ENCODE measurements around the gene RNF130. TPM values are rescaled to one million over a fixed set of nuclear protein-coding genes. Genes with fewer than 3 reads are reported as not detected.
"Not testable (repeated sequence)": the region's sequence is repeated elsewhere in the genome, so short reads cannot be mapped to it uniquely, and the experiment has no call there.

RNF130 gene
- total RNA-seq, 1 donor from 2014 or later: 54.8 TPM

GRCh38 chr5:179974246-179974945 is 97.2 kb downstream of the RNF130 start:
- no peak for DNase-seq (ENCODE audit: low spot score)

DNA sequence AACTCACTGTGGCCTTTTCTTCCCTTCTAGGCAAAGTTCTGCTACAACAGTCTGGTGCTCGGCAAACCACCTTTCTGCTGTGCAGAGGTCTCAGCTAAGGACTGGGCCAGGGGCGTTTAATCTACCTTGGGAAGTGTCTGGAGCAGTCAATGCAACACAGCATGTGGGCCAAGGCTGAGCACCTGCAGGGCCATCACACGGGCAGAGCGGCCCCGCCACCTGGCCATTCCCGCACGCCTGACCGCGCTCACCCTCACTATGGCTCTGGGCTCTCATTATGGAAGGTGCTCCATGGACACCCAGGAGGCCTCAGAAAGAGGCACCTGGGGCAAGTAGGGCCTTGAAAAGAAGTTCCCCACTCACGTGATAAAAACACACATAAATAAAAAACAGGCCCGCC is 98.2 kb downstream of the RNF130 start:
- DNase-seq (ENCODE audit: low spot score): no peak

GRCh38 chr5:179969110-179969509 is 102.4 kb downstream of the RNF130 start:
- DNase-seq (ENCODE audit: low spot score): no peak

DNA sequence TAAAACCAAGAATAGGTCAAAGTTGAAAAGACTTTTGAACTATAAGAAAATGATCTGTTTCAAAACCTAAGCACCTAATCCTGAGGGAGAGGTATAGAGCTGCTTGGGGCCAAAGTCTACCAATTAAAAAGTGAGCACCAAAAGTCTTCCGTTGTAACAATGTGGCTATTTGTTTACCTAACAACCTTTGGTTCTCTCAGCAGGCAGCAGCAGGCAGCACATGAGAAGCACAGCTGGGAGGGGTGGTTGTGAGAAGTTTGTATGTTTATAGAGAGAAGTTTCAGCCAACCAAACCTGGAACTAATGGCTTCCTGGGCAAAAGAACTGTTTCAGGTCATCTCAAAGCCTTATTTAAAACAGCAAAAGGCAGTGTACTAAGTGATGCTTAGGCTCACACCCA is 104.1 kb downstream of the RNF130 start:
- no peak for DNase-seq (ENCODE audit: low spot score)

- no peak for DNase-seq (ENCODE audit: low spot score)
These were observed 107.5 kb downstream of the RNF130 start for GRCh38 chr5:179964015-179964414.

GRCh38 chr5:179963375-179963774 is 108.2 kb downstream of the RNF130 start:
- DNase-seq (ENCODE audit: low spot score): no peak

GRCh38 chr5:179960204-179960831 is 111.2 kb downstream of the RNF130 start:
- no peak for DNase-seq (ENCODE audit: low spot score)

GRCh38 chr5:179959641-179960040 is 111.9 kb downstream of the RNF130 start:
- DNase-seq (ENCODE audit: low spot score): no peak

DNA sequence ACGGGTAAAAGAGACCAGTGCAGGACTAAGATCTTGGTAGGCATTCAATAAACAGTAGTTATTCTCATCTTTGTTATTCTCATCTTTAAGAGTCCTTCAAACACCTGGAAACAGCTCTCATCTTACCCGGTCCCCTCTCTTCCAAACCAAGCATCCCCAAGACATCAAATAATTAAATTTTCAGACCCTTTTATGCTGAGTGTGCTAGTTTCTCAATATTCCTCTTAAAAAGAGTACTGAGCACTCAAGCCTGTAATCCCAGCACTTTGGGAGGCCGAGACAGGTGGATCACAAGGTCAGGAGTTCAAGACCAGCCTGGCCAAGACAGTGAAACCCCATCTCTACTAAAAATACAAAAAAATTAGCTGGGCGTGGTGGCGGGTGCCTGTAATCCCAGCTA is 112.4 kb downstream of the RNF130 start:
- DNase-seq (ENCODE audit: low spot score): not testable (repeated sequence)

GRCh38 chr5:179955630-179956029 is 115.9 kb downstream of the RNF130 start:
- DNase-seq (ENCODE audit: low spot score): no peak

GRCh38 chr5:179955062-179955461 is 116.5 kb downstream of the RNF130 start:
- DNase-seq (ENCODE audit: low spot score): no peak

DNA sequence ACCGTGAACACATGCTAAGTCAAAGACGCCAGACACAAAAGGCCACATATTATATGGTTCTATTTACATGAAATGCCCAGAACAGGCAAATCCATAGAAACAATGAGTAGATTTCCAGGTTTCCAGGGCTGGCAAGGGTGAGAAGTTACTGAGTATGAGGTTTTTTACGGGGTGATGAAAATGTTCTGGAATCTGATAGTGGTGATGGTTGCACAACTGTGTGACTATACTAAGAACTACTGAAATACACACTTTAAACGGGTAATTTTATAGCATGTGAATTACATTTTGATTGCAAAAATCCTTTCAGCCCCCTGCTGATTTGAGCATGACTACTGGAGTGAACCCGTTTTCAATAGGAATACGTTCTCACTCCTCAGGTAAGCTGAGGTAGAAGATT is 117.1 kb downstream of the RNF130 start:
- no peak for DNase-seq (ENCODE audit: low spot score)

GRCh38 chr5:179953987-179954386 is 117.6 kb downstream of the RNF130 start:
- no peak for DNase-seq (ENCODE audit: low spot score)

DNA sequence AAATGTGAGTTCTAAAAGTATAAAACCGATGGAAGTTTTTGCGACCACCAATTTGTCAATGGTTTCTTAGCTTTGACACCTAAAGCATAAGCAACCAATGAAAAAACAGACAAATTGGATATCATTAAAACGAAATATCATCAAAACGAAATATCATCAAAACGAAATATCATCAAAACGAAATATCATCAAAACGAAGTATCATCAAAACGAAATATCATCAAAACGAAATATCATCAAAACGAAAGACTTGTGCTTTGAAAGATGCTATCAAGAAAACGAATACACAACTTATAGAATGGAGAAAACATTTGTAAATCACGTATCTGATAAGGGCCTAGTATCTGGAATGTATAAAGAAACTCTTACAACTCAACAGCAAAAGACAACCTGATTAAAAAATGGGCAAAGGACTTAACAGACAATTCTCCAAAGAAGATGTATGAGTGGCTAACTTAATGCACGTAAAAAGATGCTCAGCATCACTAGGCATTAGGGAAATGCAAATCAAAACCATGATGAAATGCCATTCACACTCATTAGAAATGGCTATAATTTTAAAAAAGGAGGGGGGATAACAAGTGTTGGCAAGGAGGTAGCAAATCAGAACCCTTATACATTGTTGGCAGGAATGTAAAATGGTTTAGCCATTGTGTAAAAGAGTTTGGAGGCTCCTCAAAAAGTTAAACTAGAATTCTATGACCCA is 134.4 kb downstream of the RNF130 start:
- no peak for DNase-seq (ENCODE audit: low spot score)

- DNase-seq (ENCODE audit: low spot score): no peak
These were observed 140.6 kb downstream of the RNF130 start for GRCh38 chr5:179930788-179931473.

DNA sequence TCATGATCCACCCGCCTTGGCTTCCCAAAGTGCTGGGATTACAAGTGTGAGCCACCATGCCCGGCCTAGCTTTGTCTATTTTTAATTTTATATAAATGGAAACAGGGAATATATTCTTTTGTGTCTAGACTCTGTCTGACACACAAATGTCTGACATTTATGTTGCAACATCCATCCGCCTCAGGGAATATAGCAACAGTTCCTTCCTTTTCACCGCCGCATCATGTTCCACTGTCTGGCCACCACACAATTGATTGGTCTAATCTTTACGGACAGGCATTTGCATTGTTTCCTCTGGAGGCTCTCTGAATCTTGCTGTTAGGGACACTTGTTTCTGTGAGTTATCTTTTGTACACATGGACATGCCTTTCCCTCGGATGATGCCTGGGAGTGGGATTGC is 143.7 kb downstream of the RNF130 start:
- no peak for DNase-seq (ENCODE audit: low spot score)

GRCh38 chr5:179926657-179927056 is 144.9 kb downstream of the RNF130 start:
- no peak for DNase-seq (ENCODE audit: low spot score)

GRCh38 chr5:179923436-179923835 is 148.1 kb downstream of the RNF130 start:
- DNase-seq (ENCODE audit: low spot score): no peak

DNA sequence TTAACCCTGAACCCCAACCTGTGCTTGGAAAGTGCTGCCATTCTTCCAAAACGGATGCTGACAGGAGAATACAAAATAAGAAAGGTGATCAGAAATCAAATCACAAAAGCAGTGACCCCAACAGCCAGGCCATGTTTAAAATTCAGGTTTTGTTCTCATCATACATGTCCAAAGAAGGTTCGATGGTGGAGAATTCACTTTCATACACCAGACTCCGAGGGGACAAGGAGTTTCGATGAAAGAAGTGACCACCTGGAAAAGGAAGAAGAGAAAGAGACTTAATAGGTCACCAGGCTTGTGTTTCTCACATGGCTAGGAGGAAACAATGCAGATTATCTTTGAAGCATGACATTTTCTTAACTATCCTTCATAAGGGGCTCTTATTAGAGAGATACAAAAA is 151.4 kb downstream of the RNF130 start:
- DNase-seq (ENCODE audit: low spot score): no peak

DNA sequence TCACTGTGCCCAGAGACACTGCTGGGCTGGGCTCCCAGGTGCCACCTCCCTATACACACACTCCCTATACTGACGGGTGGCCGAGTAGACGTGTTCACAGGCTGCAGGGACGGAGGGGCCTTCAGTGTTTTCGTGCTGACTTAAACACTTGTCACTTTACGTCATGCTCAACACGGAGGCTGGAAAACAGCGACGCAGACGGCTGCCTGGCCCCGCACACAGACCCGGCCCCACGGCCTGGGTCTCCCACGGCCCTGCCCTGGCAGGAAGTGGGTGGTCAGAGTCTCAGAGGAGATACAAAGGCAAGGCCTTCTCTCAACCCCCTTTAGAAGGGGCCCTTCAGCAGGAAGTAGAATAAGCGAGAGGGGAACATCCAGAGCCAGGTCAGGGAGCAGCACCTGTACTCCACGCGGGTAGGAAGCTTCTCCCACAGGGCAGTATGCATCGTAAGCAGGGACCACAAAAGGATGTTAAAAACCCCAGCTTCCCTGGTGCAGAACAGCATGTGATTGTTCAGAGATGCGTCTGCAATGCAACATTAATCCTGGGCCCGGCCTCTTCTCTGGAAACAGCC is 152.0 kb downstream of the RNF130 start:
- no peak for DNase-seq (ENCODE audit: low spot score)

DNA sequence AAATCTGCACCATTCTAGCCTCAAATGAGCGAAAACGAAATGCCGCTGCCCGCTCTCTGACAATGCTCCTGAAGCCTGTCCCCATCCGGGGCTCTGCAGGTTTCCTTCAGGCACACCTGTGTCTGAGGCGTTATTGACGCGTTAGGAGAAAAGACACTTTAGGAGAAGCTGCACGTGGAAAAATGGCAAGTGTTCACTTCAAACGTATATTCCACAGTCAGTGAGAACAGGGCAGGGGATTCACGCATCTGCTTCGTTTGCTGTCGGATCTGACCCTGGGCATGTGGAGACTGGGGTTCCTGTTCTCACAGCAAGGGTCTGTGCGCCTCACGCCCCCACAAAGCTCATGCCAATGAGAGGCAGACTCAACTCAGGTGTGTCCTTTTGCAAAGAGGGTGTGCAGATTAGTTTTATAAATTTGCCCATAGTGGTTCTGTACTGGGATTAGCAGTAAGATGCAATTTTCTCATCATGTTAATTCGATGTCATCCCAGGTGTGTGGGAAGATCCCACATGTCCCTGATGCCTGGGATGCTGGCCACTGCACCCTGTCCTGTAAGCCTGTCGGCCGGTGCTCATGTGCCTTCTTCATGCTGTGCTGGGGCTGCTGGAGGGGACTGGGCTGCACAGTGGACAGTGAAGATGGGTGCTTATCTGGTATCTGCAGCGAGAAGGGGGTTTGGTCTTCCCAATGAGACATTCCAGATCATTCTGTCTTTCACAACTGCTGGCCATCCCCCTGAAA is 152.6 kb downstream of the RNF130 start:
- no peak for DNase-seq (ENCODE audit: low spot score)
